ENCODE measurements around the gene CLCN7.
A peak's percentile ranks its signal among the peaks of the same experiment; 100 is the strongest.

The CLCN7 gene

GRCh38 chr16:1429012-1429411 is 45.8 kb downstream of the CLCN7 start:
- DNase-seq = no peak

- no peak for DNase-seq
Observed at GRCh38 chr16:1428511-1428910, 46.3 kb downstream of the CLCN7 start.

GRCh38 chr16:1427473-1428461 is 47.1 kb downstream of the CLCN7 start:
- DNase-seq = no peak

- DNase-seq = no peak
Observed at GRCh38 chr16:1426734-1427471, 47.9 kb downstream of the CLCN7 start.

- no peak for DNase-seq
Observed at GRCh38 chr16:1425616-1426370, 49.0 kb downstream of the CLCN7 start.

- no peak for DNase-seq
Observed at GRCh38 chr16:1424028-1424427, 50.8 kb downstream of the CLCN7 start.

- no peak for DNase-seq
Observed at GRCh38 chr16:1422076-1422475, 52.8 kb downstream of the CLCN7 start.

GRCh38 chr16:1420111-1420539 is 54.7 kb downstream of the CLCN7 start:
- DNase-seq = no peak

- no peak for DNase-seq
Observed at GRCh38 chr16:1416521-1416941, 58.3 kb downstream of the CLCN7 start.

- no peak for DNase-seq
Observed at GRCh38 chr16:1414532-1415260, 60.1 kb downstream of the CLCN7 start, which contains the start of gene UNKL. Gene UNKL, minus strand, starts transcription at chr16:1414704. Its CDS starts 13 bp downstream, at chr16:1414691.

- DNase-seq = no peak
Observed at GRCh38 chr16:1413684-1414531, 60.9 kb downstream of the CLCN7 start.

- DNase-seq = no peak
Observed at GRCh38 chr16:1412847-1413246, 62.0 kb downstream of the CLCN7 start.

- peak; percentile 48 for DNase-seq
Observed at GRCh38 chr16:1408171-1408837, 66.5 kb downstream of the CLCN7 start.

GRCh38 chr16:1407753-1408152 is 67.1 kb downstream of the CLCN7 start:
- no peak for DNase-seq

- no peak for DNase-seq
Observed at GRCh38 chr16:1403733-1404132, 71.1 kb downstream of the CLCN7 start.

GRCh38 chr16:1403036-1403435 is 71.8 kb downstream of the CLCN7 start:
- DNase-seq = no peak

GRCh38 chr16:1401758-1402154 is 73.1 kb downstream of the CLCN7 start:
- DNase-seq = no peak

GRCh38 chr16:1401061-1401757 is 73.6 kb downstream of the CLCN7 start:
- no peak for DNase-seq

GRCh38 chr16:1398826-1399581 is 75.8 kb downstream of the CLCN7 start:
- DNase-seq = no peak
